HG03521 (cell line): ENCODE data around the gene INPP5K.
"Not testable (repeated sequence)": the region's sequence is repeated elsewhere in the genome, so short reads cannot be mapped to it uniquely, and the experiment has no call there.

Experiments used
- ATAC-seq: cut with Tn5 transposase; IDR thresholded peaks from one replicate; pipeline ENCODE4 v1.9.1; 2021; ENCODE audit warnings: mild to moderate bottlenecking, moderate library complexity; ENCODE audit not compliant: unreplicated experiment

INPP5K gene

GRCh38 chr17:1469231-1469852, 47.1 kb downstream of the INPP5K start:
- no peak for ATAC-seq

- no peak for ATAC-seq
These were observed 48.4 kb downstream of the INPP5K start for GRCh38 chr17:1467898-1468492.

GRCh38 chr17:1467258-1467657, 49.2 kb downstream of the INPP5K start:
- no peak for ATAC-seq

GRCh38 chr17:1464186-1464585, 52.2 kb downstream of the INPP5K start:
- no peak for ATAC-seq

GRCh38 chr17:1462164-1463112, 54.0 kb downstream of the INPP5K start:
- no peak for ATAC-seq

GRCh38 chr17:1461198-1461944, 55.0 kb downstream of the INPP5K start:
- ATAC-seq = no peak

GRCh38 chr17:1460233-1460632, 56.2 kb downstream of the INPP5K start:
- no peak for ATAC-seq

- peak; percentile 91 for ATAC-seq
These were observed 60.4 kb downstream of the INPP5K start, which contains the start of gene CRK for GRCh38 chr17:1455797-1456599. CRK (minus strand) TSS chr17:1456232; CDS start chr17:1456117, 115 bp downstream.

GRCh38 chr17:1455291-1455796, 61.1 kb downstream of the INPP5K start:
- peak; percentile 17 for ATAC-seq

- ATAC-seq = no peak
These were observed 61.9 kb downstream of the INPP5K start for GRCh38 chr17:1454541-1454940.

- ATAC-seq = not testable (repeated sequence)
These were observed 62.7 kb downstream of the INPP5K start for GRCh38 chr17:1453694-1454093.

GRCh38 chr17:1452836-1453235, 63.6 kb downstream of the INPP5K start:
- no peak for ATAC-seq

GRCh38 chr17:1450261-1450660, 66.2 kb downstream of the INPP5K start:
- ATAC-seq = not testable (repeated sequence)

- no peak for ATAC-seq
These were observed 66.9 kb downstream of the INPP5K start for GRCh38 chr17:1449412-1449967.

- no peak for ATAC-seq
These were observed 69.4 kb downstream of the INPP5K start for GRCh38 chr17:1447052-1447451.

- ATAC-seq = no peak
These were observed 70.2 kb downstream of the INPP5K start for GRCh38 chr17:1446201-1446600.

- ATAC-seq = not testable (repeated sequence)
These were observed 70.7 kb downstream of the INPP5K start for GRCh38 chr17:1445695-1446094.
